ENCODE results near the gene GPC5. TPM values are rescaled to one million over a fixed set of nuclear protein-coding genes. Genes with fewer than 3 reads are reported as not detected.
"Not testable (repeated sequence)": the region's sequence is repeated elsewhere in the genome, so short reads cannot be mapped to it uniquely, and the experiment has no call there.

Gene GPC5
- total and polyA plus RNA-seq, 7 donors: 0.23 TPM; not detected in 6

DNA sequence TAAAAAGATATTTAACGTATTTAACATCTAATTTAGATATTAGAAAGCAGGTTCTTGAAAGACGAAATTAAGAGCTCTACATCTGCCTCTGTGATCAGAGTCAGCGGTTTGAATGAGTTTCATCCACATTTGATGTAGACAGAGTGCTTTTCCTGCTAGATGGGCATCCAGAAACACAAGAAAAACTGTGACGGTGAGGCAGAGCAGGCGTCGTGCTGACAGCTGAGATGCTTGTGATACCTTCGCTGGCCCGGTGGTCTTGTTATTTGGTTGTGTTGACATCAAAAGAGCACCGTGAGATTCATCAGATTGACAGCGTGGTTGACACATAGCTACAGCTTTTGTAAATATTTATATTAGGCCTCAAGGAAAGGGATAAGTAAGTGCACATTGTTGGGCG, 399.1 kb downstream of the GPC5 start:
- no peak for TF ChIP-seq CTCF (IDR thresholded peaks at IDR 0.05)
- Histone ChIP-seq H3K36me3 (ENCODE audit: insufficient read depth in 1 of 2, low read depth in 1 of 2) (no peaks in the 10 kb centered on the region), H3K27me3 (ENCODE audit: insufficient read depth in 3 of 3, low read length in 2 of 3) (no peaks in the 10 kb centered on the region), H3K4me3 (no peak overlapping the region), H3K4me1 (no peaks in the 10 kb centered on the region), H3K27ac (no peak overlapping the region), H3K9me3 (no peaks in the 10 kb centered on the region)
- no peak for ATAC-seq
- no peak for DNase-seq
- intact Hi-C loops (cut with DNase I): no loop called here
- 52 to 60% (median 53%) methylated on average over 11 of the region's 11 CpGs for WGBS, 3 donors

- H3K4me1 ChIP-seq; H3K9me3 ChIP-seq; DNase-seq; intact Hi-C loops (cut with DNase I); H3K27ac ChIP-seq; H3K4me3 ChIP-seq; H3K36me3 ChIP-seq (ENCODE audit: insufficient read depth in 1 of 2, low read depth in 1 of 2); H3K27me3 ChIP-seq (ENCODE audit: insufficient read depth in 3 of 3, low read length in 2 of 3); ATAC-seq: not testable (repeated sequence)
- 79 to 95% (median 90%) methylated on average over 3 of the region's 3 CpGs for WGBS, 3 donors
Observed at GRCh38 chr13:91798338-91798737, 399.9 kb downstream of the GPC5 start.

GRCh38 chr13:91801772-91802171, 403.4 kb downstream of the GPC5 start:
- 79% methylated on average over 3 of the region's 3 CpGs for WGBS, 3 donors
- H3K27me3 ChIP-seq (ENCODE audit: insufficient read depth in 3 of 3, low read length in 2 of 3); H3K36me3 ChIP-seq (ENCODE audit: insufficient read depth in 1 of 2, low read depth in 1 of 2); H3K9me3 ChIP-seq; H3K27ac ChIP-seq; intact Hi-C loops (cut with DNase I); ATAC-seq; H3K4me1 ChIP-seq; H3K4me3 ChIP-seq; DNase-seq: not testable (repeated sequence)

DNA sequence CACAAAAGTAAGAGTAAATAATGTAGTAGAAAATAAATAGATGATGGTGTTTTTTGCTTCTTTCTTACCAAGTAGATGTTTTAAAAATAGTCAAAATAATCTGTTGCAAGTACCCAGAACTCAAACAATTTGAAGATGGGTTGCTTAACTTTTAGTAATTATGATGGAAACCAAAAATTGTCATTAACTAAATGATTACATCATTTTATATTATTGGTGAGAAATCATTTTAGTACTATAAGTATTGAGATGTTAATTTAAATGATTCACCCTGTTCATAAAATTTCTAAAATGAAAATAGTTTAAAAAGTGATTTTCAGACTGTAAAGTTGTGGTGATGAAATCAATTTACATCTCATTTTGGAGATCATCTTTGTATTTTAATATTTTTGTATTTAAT, 404.5 kb downstream of the GPC5 start:
- no peak for TF ChIP-seq CTCF (IDR thresholded peaks at IDR 0.05)
- H3K27ac ChIP-seq: no peak overlapping the region
- ATAC-seq: no peak

GRCh38 chr13:91804724-91805123, 406.3 kb downstream of the GPC5 start:
- H3K9me3 ChIP-seq: no peaks in the 10 kb centered on the region
- no peak overlapping the region for H3K27ac ChIP-seq
- ATAC-seq (no peak), DNase-seq (no peak)
- no peak for TF ChIP-seq CTCF (IDR thresholded peaks at IDR 0.05)
- H3K4me1 ChIP-seq: no peaks in the 10 kb centered on the region
- WGBS, 3 donors: 70 to 82% (median 79%) methylated on average over 1 of the region's 1 CpG
- no peaks in the 10 kb centered on the region for H3K36me3 ChIP-seq (ENCODE audit: insufficient read depth in 1 of 2, low read depth in 1 of 2)
- H3K27me3 ChIP-seq (ENCODE audit: insufficient read depth in 3 of 3, low read length in 2 of 3): no peaks in the 10 kb centered on the region
- H3K4me3 ChIP-seq: no peak overlapping the region
- intact Hi-C loops (cut with DNase I): no loop called here

More for the DNA sequence above, 404.5 kb downstream of the GPC5 start:
- Histone ChIP-seq H3K4me1 (no peaks in the 10 kb centered on the region), H3K4me3 (no peak overlapping the region), H3K27me3 (ENCODE audit: insufficient read depth in 3 of 3, low read length in 2 of 3) (no peaks in the 10 kb centered on the region), H3K36me3 (ENCODE audit: insufficient read depth in 1 of 2, low read depth in 1 of 2) (no peaks in the 10 kb centered on the region), H3K9me3 (no peaks in the 10 kb centered on the region)
- DNase-seq: no peak
- intact Hi-C loops (cut with DNase I): no loop called here

GRCh38 chr13:91805605-91806004, 407.2 kb downstream of the GPC5 start:
- TF ChIP-seq CTCF (IDR thresholded peaks at IDR 0.05): no peak
- ATAC-seq: no peak
- Histone ChIP-seq H3K9me3 (no peaks in the 10 kb centered on the region), H3K27ac (no peak overlapping the region), H3K36me3 (ENCODE audit: insufficient read depth in 1 of 2, low read depth in 1 of 2) (no peaks in the 10 kb centered on the region), H3K27me3 (ENCODE audit: insufficient read depth in 3 of 3, low read length in 2 of 3) (no peaks in the 10 kb centered on the region), H3K4me1 (no peaks in the 10 kb centered on the region), H3K4me3 (no peak overlapping the region)
- 78 to 86% (median 84%) methylated on average over 1 of the region's 1 CpG for WGBS, 3 donors
- no peak for DNase-seq
- intact Hi-C loops (cut with DNase I): no loop called here
